Occipital lobe (tissue), 2 donors: ENCODE measurements around the gene PRDM15. TPM values are rescaled to one million over a fixed set of nuclear protein-coding genes. Genes with fewer than 3 reads are reported as not detected.
"Not testable (repeated sequence)": the region's sequence is repeated elsewhere in the genome, so short reads cannot be mapped to it uniquely, and the experiment has no call there.

Experiments
- DNase-seq: peaks from one replicate; lab custom pipeline; 2025; lab: John Stamatoyannopoulos, UW
- total RNA-seq: library from RNA; depleted of rRNA; stranded (reverse); fragments of >200 nt; gene quantifications from one replicate; pipeline ENCODE4 v1.2.3, GENCODE V29; 2014

Gene PRDM15
- total RNA-seq, 1 donor from 2014 or later, result 6.7 TPM

- DNase-seq, result no peak
Observed at GRCh38 chr21:41808094-41808493, 71.0 kb downstream of the PRDM15 start.

GRCh38 chr21:41806773-41807172, 72.4 kb downstream of the PRDM15 start:
- no peak for DNase-seq

GRCh38 chr21:41805643-41806042, 73.5 kb downstream of the PRDM15 start:
- no peak for DNase-seq

- DNase-seq, result no peak
Observed at GRCh38 chr21:41805038-41805437, 74.1 kb downstream of the PRDM15 start.

GRCh38 chr21:41804381-41804780, 74.8 kb downstream of the PRDM15 start:
- no peak for DNase-seq

GRCh38 chr21:41803316-41803715, 75.8 kb downstream of the PRDM15 start:
- no peak for DNase-seq

- DNase-seq, result peak; percentile 44
Observed at GRCh38 chr21:41802684-41803083, 76.5 kb downstream of the PRDM15 start.

- DNase-seq, result no peak
Observed at GRCh38 chr21:41802198-41802584, 77.0 kb downstream of the PRDM15 start.

GRCh38 chr21:41801321-41802197, 77.6 kb downstream of the PRDM15 start:
- no peak for DNase-seq

GRCh38 chr21:41800425-41801320, 78.5 kb downstream of the PRDM15 start:
- no peak for DNase-seq

GRCh38 chr21:41799763-41800162, 79.4 kb downstream of the PRDM15 start:
- DNase-seq, result no peak

GRCh38 chr21:41798326-41798725, 80.8 kb downstream of the PRDM15 start:
- DNase-seq, result no peak

- DNase-seq, result no peak
Observed at GRCh38 chr21:41796476-41797080, 82.6 kb downstream of the PRDM15 start.

- DNase-seq, result no peak
Observed at GRCh38 chr21:41795726-41796125, 83.4 kb downstream of the PRDM15 start.

GRCh38 chr21:41794600-41794999, 84.5 kb downstream of the PRDM15 start:
- no peak for DNase-seq

GRCh38 chr21:41792711-41793110, 86.4 kb downstream of the PRDM15 start:
- no peak for DNase-seq

- no peak for DNase-seq
Observed at GRCh38 chr21:41786509-41786987, 92.6 kb downstream of the PRDM15 start.

GRCh38 chr21:41785262-41785661, 93.9 kb downstream of the PRDM15 start:
- not testable (repeated sequence) for DNase-seq

- DNase-seq, result no peak
Observed at GRCh38 chr21:41784456-41785102, 94.6 kb downstream of the PRDM15 start.

GRCh38 chr21:41783476-41784180, 95.5 kb downstream of the PRDM15 start:
- no peak for DNase-seq

GRCh38 chr21:41781050-41781410, 98.1 kb downstream of the PRDM15 start:
- no peak for DNase-seq
